ENCODE measurements around the gene AFF1.

GRCh38 chr4:87117732-87118075 lies 182.9 kb downstream of the AFF1 start:
- no peak for TF ChIP-seq POLR2A (IDR thresholded peaks at IDR 0.05; ENCODE audit: low read depth, low read length)
- TF ChIP-seq POLR2AphosphoS5 (IDR thresholded peaks at IDR 0.05; ENCODE audit: low read depth, low read length), result no peak

Measured in GM12892 (cell line).